Measurements from ENCODE around the gene NR2C2. TPM values are rescaled to one million over a fixed set of nuclear protein-coding genes. Genes with fewer than 3 reads are reported as not detected.

NR2C2 gene
- total RNA-seq, 4 donors from 2014 or later, result 41.8 to 63.9 (median 44.2) TPM

DNA sequence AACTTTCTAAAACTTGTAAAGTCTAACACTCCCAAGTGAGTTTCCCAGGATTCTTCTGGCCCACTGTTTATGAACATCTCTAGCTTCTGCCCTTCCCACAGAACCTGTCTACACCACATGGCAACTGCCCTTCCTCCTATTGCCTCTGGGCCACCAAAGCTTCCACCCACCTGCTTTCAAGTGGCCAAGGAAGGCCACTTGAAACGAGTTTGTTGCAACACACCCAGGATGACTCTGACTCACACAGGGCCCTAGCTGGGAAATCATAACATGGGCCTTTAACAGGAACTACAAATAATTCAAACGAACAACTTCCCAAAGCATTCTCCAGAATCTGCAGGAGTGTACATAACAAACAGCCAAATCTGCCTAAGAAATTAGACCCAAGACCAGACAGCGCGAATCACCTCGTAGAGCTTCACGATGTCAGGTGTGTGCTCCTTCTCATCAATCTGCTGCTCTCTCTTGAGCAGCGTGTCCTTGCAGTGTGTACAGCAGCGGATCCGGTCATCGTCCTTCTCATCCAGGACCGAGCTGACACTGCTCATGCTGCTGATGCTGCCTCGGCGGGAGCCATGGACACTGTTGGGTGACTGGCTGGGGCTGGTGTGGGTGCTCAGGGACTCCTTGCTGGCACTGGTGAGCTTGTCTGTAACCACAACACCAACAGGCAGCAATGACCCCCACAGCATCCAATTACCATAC lies 134.7 kb downstream of the NR2C2 start:
- TF ChIP-seq CTCF (IDR thresholded peaks at IDR 0.05; ENCODE audit: low read depth), result no peak

- no peak for TF ChIP-seq CTCF (IDR thresholded peaks at IDR 0.05; ENCODE audit: low read depth)
These were observed 135.9 kb downstream of the NR2C2 start for GRCh38 chr3:15083252-15083651.

DNA sequence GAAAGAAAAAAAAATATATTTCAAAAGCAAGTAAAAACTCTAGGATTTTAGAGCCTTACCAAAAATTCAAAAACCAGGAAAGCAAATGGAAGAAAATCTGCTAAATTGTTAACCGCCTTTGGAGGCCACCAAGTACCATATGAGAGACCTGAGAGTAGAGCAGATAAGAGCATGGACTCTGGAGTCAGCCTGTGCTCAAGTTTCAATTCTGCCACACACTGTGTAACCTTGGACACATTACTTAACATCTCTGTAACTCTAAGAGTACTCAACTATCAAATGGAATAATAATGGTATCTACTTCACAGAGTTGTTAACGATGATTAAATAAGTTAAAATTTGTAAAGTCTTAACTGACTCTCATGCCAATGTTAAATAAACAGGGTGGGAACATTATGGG lies 138.9 kb downstream of the NR2C2 start:
- TF ChIP-seq CTCF (IDR thresholded peaks at IDR 0.05; ENCODE audit: low read depth), result no peak

- TF ChIP-seq CTCF (IDR thresholded peaks at IDR 0.05; ENCODE audit: low read depth), result no peak
These were observed 139.3 kb downstream of the NR2C2 start for GRCh38 chr3:15086699-15087098.

DNA sequence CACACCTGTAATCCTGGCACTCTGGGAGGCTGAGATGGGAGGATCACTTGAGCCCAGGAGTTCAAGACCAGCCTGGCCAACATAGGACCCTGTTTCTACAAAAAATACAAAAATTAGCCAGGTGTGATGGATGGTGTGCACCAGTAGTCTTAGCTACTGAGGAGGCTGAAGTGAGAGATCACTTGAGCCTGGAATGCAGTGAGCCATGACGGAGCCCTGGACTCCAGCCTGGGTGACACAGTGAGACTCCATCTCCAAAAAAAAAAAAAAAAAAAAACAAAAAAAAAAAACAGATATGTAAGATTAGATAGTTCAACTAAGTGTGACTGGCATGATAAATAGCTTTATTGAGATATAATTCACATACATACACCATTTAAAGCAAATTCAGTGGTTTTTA lies 141.8 kb downstream of the NR2C2 start:
- TF ChIP-seq CTCF (IDR thresholded peaks at IDR 0.05; ENCODE audit: low read depth), result no peak

GRCh38 chr3:15091575-15091974 lies 144.2 kb downstream of the NR2C2 start:
- no peak for TF ChIP-seq CTCF (IDR thresholded peaks at IDR 0.05; ENCODE audit: low read depth)

- TF ChIP-seq CTCF (IDR thresholded peaks at IDR 0.05; ENCODE audit: low read depth), result no peak
These were observed 145.3 kb downstream of the NR2C2 start for GRCh38 chr3:15092686-15093085.
